ENCODE measurements around the gene ARID5B.

Gene ARID5B

GRCh38 chr10:61993711-61994401 lies 92.4 kb downstream of the ARID5B start:
- no peak for DNase-seq

- DNase-seq, result no peak
Measured at GRCh38 chr10:61994405-61995219, 93.1 kb downstream of the ARID5B start.

GRCh38 chr10:61995220-61995503 lies 93.7 kb downstream of the ARID5B start:
- DNase-seq, result no peak

GRCh38 chr10:61998937-61999336 lies 97.4 kb downstream of the ARID5B start:
- no peak for DNase-seq

- DNase-seq, result no peak
Measured at GRCh38 chr10:62000037-62000603, 98.6 kb downstream of the ARID5B start.

GRCh38 chr10:62000726-62001125 lies 99.2 kb downstream of the ARID5B start:
- no peak for DNase-seq

GRCh38 chr10:62001898-62002297 lies 100.4 kb downstream of the ARID5B start:
- DNase-seq, result no peak

GRCh38 chr10:62002753-62003152 lies 101.3 kb downstream of the ARID5B start:
- no peak for DNase-seq

GRCh38 chr10:62004042-62004441 lies 102.5 kb downstream of the ARID5B start:
- no peak for DNase-seq

GRCh38 chr10:62005281-62005680 lies 103.8 kb downstream of the ARID5B start:
- DNase-seq, result no peak

- DNase-seq, result no peak
Measured at GRCh38 chr10:62005687-62006086, 104.2 kb downstream of the ARID5B start.

- DNase-seq, result no peak
Measured at GRCh38 chr10:62007145-62007544, 105.6 kb downstream of the ARID5B start.

GRCh38 chr10:62008196-62008595 lies 106.7 kb downstream of the ARID5B start:
- DNase-seq, result no peak

- no peak for DNase-seq
Measured at GRCh38 chr10:62008946-62009345, 107.4 kb downstream of the ARID5B start.

- DNase-seq, result no peak
Measured at GRCh38 chr10:62010366-62010765, 108.9 kb downstream of the ARID5B start.

GRCh38 chr10:62011558-62011957 lies 110.1 kb downstream of the ARID5B start:
- no peak for DNase-seq

- DNase-seq, result no peak
Measured at GRCh38 chr10:62012318-62012717, 110.8 kb downstream of the ARID5B start.

GRCh38 chr10:62014510-62014909 lies 113.0 kb downstream of the ARID5B start:
- no peak for DNase-seq

- no peak for DNase-seq
Measured at GRCh38 chr10:62015994-62016393, 114.5 kb downstream of the ARID5B start.

- DNase-seq, result no peak
Measured at GRCh38 chr10:62016623-62017490, 115.4 kb downstream of the ARID5B start.

- no peak for DNase-seq
Measured at GRCh38 chr10:62017491-62017870, 116.0 kb downstream of the ARID5B start.

- DNase-seq, result no peak
Measured at GRCh38 chr10:62018131-62018911, 116.8 kb downstream of the ARID5B start.
